Stimulated activated effector memory CD8-positive, alpha-beta T cell treated with anti-CD3 and anti-CD28 coated beads, Interleukin-12 subunit alpha, Interleukin-12 subunit beta, amount 100 ng/mL, for 72 hours (primary cell): ENCODE measurements around the gene INHA.

ENCODE experiments used
- ATAC-seq: fragments of 150-1000 bp; cut with Tn5 transposase; 2 replicates; pipeline ENCODE4 v1.10.0; 2021
- DNase-seq, 2 donors: peaks; one replicate each; pipeline ENCODE4 v3.0.0; 2021 to 2022; ENCODE audit warnings: low spot score in 2 of 2
- H3K27ac Mint-ChIP-seq: one replicate; pipeline ENCODE4 v1.8.0; 2022; ENCODE audit warnings: mild to moderate bottlenecking, mixed read lengths
- H3K36me3 Mint-ChIP-seq: one replicate; pipeline ENCODE4 v1.8.0; 2022; ENCODE audit warnings: mild to moderate bottlenecking, mixed read lengths
- H3K4me1 Mint-ChIP-seq: one replicate; pipeline ENCODE4 v1.8.0; 2022; ENCODE audit warnings: mixed read lengths
- H3K4me3 Mint-ChIP-seq: one replicate; pipeline ENCODE4 v1.8.0; 2022; ENCODE audit warnings: mild to moderate bottlenecking, mixed read lengths
- H3K9me3 Mint-ChIP-seq: one replicate; pipeline ENCODE4 v1.8.0; 2022; ENCODE audit warnings: mixed read lengths

The INHA gene

GRCh38 chr2:219549619-219550018 lies 22.5 kb upstream of the INHA start:
- Mint-ChIP-seq H3K36me3 (peaks cover 2% of the 10 kb centered on the region), H3K27ac (no peak overlapping the region), H3K4me1 (peaks cover 18% of the 10 kb centered on the region), H3K9me3 (no peaks in the 10 kb centered on the region), H3K4me3 (no peak overlapping the region)
- DNase-seq = no peak
- ATAC-seq = no peak

GRCh38 chr2:219551441-219552381 lies 20.4 kb upstream of the INHA start:
- Mint-ChIP-seq H3K9me3 (no peaks in the 10 kb centered on the region), H3K27ac (no peak overlapping the region), H3K4me3 (peak overlapping the region; percentile 81), H3K36me3 (no peaks in the 10 kb centered on the region), H3K4me1 (peaks cover 12% of the 10 kb centered on the region)
- ATAC-seq (peak; percentile 14), DNase-seq (no peak)

GRCh38 chr2:219552382-219553167 lies 19.5 kb upstream of the INHA start:
- DNase-seq (peak; percentile 80 to 94), ATAC-seq (peak; percentile 89)
- peaks cover 12% of the 10 kb centered on the region for H3K4me1 Mint-ChIP-seq
- H3K4me3 Mint-ChIP-seq = peak overlapping the region; percentile 81
- H3K9me3 Mint-ChIP-seq = no peaks in the 10 kb centered on the region
- H3K27ac Mint-ChIP-seq = no peak overlapping the region
- H3K36me3 Mint-ChIP-seq = no peaks in the 10 kb centered on the region

- no peaks in the 10 kb centered on the region for H3K9me3 Mint-ChIP-seq
- peaks cover 12% of the 10 kb centered on the region for H3K4me1 Mint-ChIP-seq
- H3K4me3 Mint-ChIP-seq = peak overlapping the region; percentile 81
- no peaks in the 10 kb centered on the region for H3K36me3 Mint-ChIP-seq
- DNase-seq = no peak
- no peak for ATAC-seq
- H3K27ac Mint-ChIP-seq = no peak overlapping the region
Observed at GRCh38 chr2:219553168-219553417, 19.0 kb upstream of the INHA start.

GRCh38 chr2:219553463-219553963 lies 18.6 kb upstream of the INHA start:
- Mint-ChIP-seq H3K27ac (no peak overlapping the region), H3K4me1 (peaks cover 12% of the 10 kb centered on the region), H3K9me3 (no peaks in the 10 kb centered on the region), H3K4me3 (peak overlapping the region; percentile 81), H3K36me3 (no peaks in the 10 kb centered on the region)
- ATAC-seq (no peak), DNase-seq (no peak)

GRCh38 chr2:219554350-219554749 lies 17.8 kb upstream of the INHA start:
- H3K36me3 Mint-ChIP-seq = no peaks in the 10 kb centered on the region
- no peak for ATAC-seq
- no peak overlapping the region for H3K27ac Mint-ChIP-seq
- H3K4me1 Mint-ChIP-seq = peaks cover 12% of the 10 kb centered on the region
- no peak overlapping the region for H3K4me3 Mint-ChIP-seq
- no peaks in the 10 kb centered on the region for H3K9me3 Mint-ChIP-seq
- DNase-seq = no peak

GRCh38 chr2:219555956-219556355 lies 16.2 kb upstream of the INHA start:
- no peak for ATAC-seq
- Mint-ChIP-seq H3K9me3 (no peaks in the 10 kb centered on the region), H3K4me1 (peaks cover 9% of the 10 kb centered on the region), H3K4me3 (no peak overlapping the region), H3K27ac (no peak overlapping the region), H3K36me3 (no peaks in the 10 kb centered on the region)
- no peak for DNase-seq

- DNase-seq (no peak), ATAC-seq (no peak)
- H3K4me3 Mint-ChIP-seq = no peak overlapping the region
- H3K4me1 Mint-ChIP-seq = peaks cover 6% of the 10 kb centered on the region
- no peaks in the 10 kb centered on the region for H3K9me3 Mint-ChIP-seq
- H3K27ac Mint-ChIP-seq = no peak overlapping the region
- no peaks in the 10 kb centered on the region for H3K36me3 Mint-ChIP-seq
Observed at GRCh38 chr2:219556413-219556812, 15.7 kb upstream of the INHA start.

- DNase-seq = no peak
- no peak for ATAC-seq
- H3K4me1 Mint-ChIP-seq = no peaks in the 10 kb centered on the region
- no peaks in the 10 kb centered on the region for H3K36me3 Mint-ChIP-seq
- H3K27ac Mint-ChIP-seq = no peak overlapping the region
- no peaks in the 10 kb centered on the region for H3K9me3 Mint-ChIP-seq
- H3K4me3 Mint-ChIP-seq = no peak overlapping the region
Observed at GRCh38 chr2:219557320-219557719, 14.8 kb upstream of the INHA start.

- no peak for ATAC-seq
- H3K4me3 Mint-ChIP-seq = no peak overlapping the region
- H3K4me1 Mint-ChIP-seq = no peaks in the 10 kb centered on the region
Observed at GRCh38 chr2:219557791-219558785, 14.0 kb upstream of the INHA start.

GRCh38 chr2:219559156-219559915 lies 12.8 kb upstream of the INHA start:
- Mint-ChIP-seq H3K36me3 (no peaks in the 10 kb centered on the region), H3K4me3 (no peak overlapping the region), H3K27ac (no peak overlapping the region), H3K4me1 (no peaks in the 10 kb centered on the region), H3K9me3 (no peaks in the 10 kb centered on the region)
- ATAC-seq (no peak), DNase-seq (no peak)

More at GRCh38 chr2:219557791-219558785, 14.0 kb upstream of the INHA start:
- H3K9me3 Mint-ChIP-seq = no peaks in the 10 kb centered on the region
- H3K36me3 Mint-ChIP-seq = no peaks in the 10 kb centered on the region
- no peak overlapping the region for H3K27ac Mint-ChIP-seq
- no peak for DNase-seq

GRCh38 chr2:219560037-219560892 lies 11.8 kb upstream of the INHA start:
- no peaks in the 10 kb centered on the region for H3K36me3 Mint-ChIP-seq
- DNase-seq (no peak), ATAC-seq (no peak)
- H3K9me3 Mint-ChIP-seq = no peaks in the 10 kb centered on the region
- no peak overlapping the region for H3K4me3 Mint-ChIP-seq
- no peaks in the 10 kb centered on the region for H3K4me1 Mint-ChIP-seq
- no peak overlapping the region for H3K27ac Mint-ChIP-seq

GRCh38 chr2:219560893-219561178 lies 11.3 kb upstream of the INHA start:
- no peak overlapping the region for H3K4me3 Mint-ChIP-seq
- H3K4me1 Mint-ChIP-seq = no peaks in the 10 kb centered on the region
- no peak overlapping the region for H3K27ac Mint-ChIP-seq
- H3K36me3 Mint-ChIP-seq = no peaks in the 10 kb centered on the region
- DNase-seq = no peak
- no peaks in the 10 kb centered on the region for H3K9me3 Mint-ChIP-seq
- no peak for ATAC-seq
